CD4-positive, alpha-beta memory T cell (primary cell): ENCODE data around the gene DCP1B. TPM values are rescaled to one million over a fixed set of nuclear protein-coding genes. Genes with fewer than 3 reads are reported as not detected.

Source experiments
- CTCF ChIA-PET: fragments of 350-600 bp; sonication (Branson Sonifier 250); formaldehyde crosslinking; loops from one replicate; lab custom pipeline; 2021; ENCODE audit warnings: inconsistent platforms; ENCODE audit not compliant: partially characterized antibody; lab: Charles Lee
- POLR2A ChIA-PET: fragments of 350-600 bp; sonication (Branson Sonifier 250); formaldehyde crosslinking; loops from one replicate; lab custom pipeline; 2021; ENCODE audit not compliant: partially characterized antibody; lab: Charles Lee
- DNase-seq, 5 donors: peaks; one replicate each; pipeline versions ENCODE4 v3.0.0 to v3.0.0-alpha.2; 2020 to 2022; ENCODE audit warnings: mixed read lengths in 1 of 5
- H3K27ac ChIP-seq: one replicate; pipeline ENCODE4 v1.7.0; 2013; ENCODE audit warnings: low read depth, low read length
- H3K27me3 ChIP-seq: 2 replicates; pipeline ENCODE4 v1.7.0; 2013; ENCODE audit warnings: mild to moderate bottlenecking, low read length, moderate library complexity; ENCODE audit not compliant: insufficient read depth
- H3K36me3 ChIP-seq: 2 replicates; pipeline ENCODE4 v1.7.0; 2013; ENCODE audit warnings: mild to moderate bottlenecking, low read length, moderate library complexity; ENCODE audit not compliant: insufficient read depth
- H3K4me1 ChIP-seq: 2 replicates; pipeline ENCODE4 v1.7.0; 2013; ENCODE audit warnings: mild to moderate bottlenecking, low read length, moderate library complexity; ENCODE audit not compliant: insufficient read depth
- H3K4me3 ChIP-seq, 2 donors: one replicate each; pipeline ENCODE4 v1.7.0; 2013; ENCODE audit warnings: low read length in 2 of 2, mild to moderate bottlenecking in 1 of 2
- H3K9me3 ChIP-seq, 2 donors: one replicate each; pipeline ENCODE4 v1.7.0; 2013; ENCODE audit warnings: low read length in 2 of 2, control low read depth in 1 of 2; ENCODE audit not compliant: control insufficient read depth in 1 of 2
- H3K27ac Mint-ChIP-seq, 7 donors: one replicate each; pipeline ENCODE4 v1.8.0; 2020 to 2021; ENCODE audit warnings: mixed read lengths in 7 of 7, mild to moderate bottlenecking in 6 of 7, inconsistent platforms in 3 of 7, moderate library complexity in 3 of 7
- H3K27me3 Mint-ChIP-seq, 2 donors: one replicate each; pipeline ENCODE4 v1.8.0; 2020 to 2021; ENCODE audit warnings: mixed read lengths in 2 of 2
- H3K36me3 Mint-ChIP-seq, 2 donors: one replicate each; pipeline ENCODE4 v1.8.0; 2020 to 2021; ENCODE audit warnings: mixed read lengths in 2 of 2, inconsistent platforms in 1 of 2, mild to moderate bottlenecking in 1 of 2
- H3K4me1 Mint-ChIP-seq, 4 donors: one replicate each; pipeline ENCODE4 v1.8.0; 2020 to 2021; ENCODE audit warnings: mixed read lengths in 4 of 4, mild to moderate bottlenecking in 1 of 4
- H3K4me3 Mint-ChIP-seq, 8 donors: one replicate each; pipeline ENCODE4 v1.8.0; 2020 to 2021; ENCODE audit warnings: mixed read lengths in 8 of 8, mild to moderate bottlenecking in 7 of 8, moderate library complexity in 6 of 8, inconsistent platforms in 3 of 8
- H3K9me3 Mint-ChIP-seq, 8 donors: one replicate each; pipeline ENCODE4 v1.8.0; 2020 to 2021; ENCODE audit warnings: mixed read lengths in 8 of 8, mild to moderate bottlenecking in 5 of 8, inconsistent platforms in 3 of 8, moderate library complexity in 1 of 8
- intact Hi-C: fragments of 100-400 bp; cut with micrococcal nuclease; formaldehyde crosslinking; loops from one replicate; pipeline ENCODE4 v1.15.1; 2023
- polyA plus RNA-seq, 2 donors: library from polyadenylated mRNA; unstranded; fragments of 300-500 nt; fragmentation: Illumina TruSeq; gene quantifications; one replicate each; pipeline ENCODE4 v1.2.3, GENCODE V29; 2021
- total RNA-seq, 2 experiments: library from RNA; stranded (reverse); gene quantifications; one replicate each; pipeline ENCODE4 v1.2.3, GENCODE V29; 2021

Gene DCP1B
- total and polyA plus RNA-seq, 4 experiments from 2014 or later = 16.2 to 29.2 (median 26.2) TPM

- H3K27ac Mint-ChIP-seq = peak overlapping the region in 6 of 7 donors; percentile 15 to 83 (median 44)
- no peak overlapping the region for H3K27ac ChIP-seq
- no peaks in the 10 kb centered on the region for H3K9me3 ChIP-seq
- intact Hi-C loops = loop anchor here (5.0 kb wide), 1 partner anchor 103 kb away; no protein-coding TSS in a partner anchor
- no peak overlapping the region for H3K4me3 ChIP-seq
- no peaks in the 10 kb centered on the region for H3K36me3 ChIP-seq
- H3K36me3 Mint-ChIP-seq = no peaks in the 10 kb centered on the region
- peaks cover 24% of the 10 kb centered on the region for H3K4me1 ChIP-seq
- no peaks in the 10 kb centered on the region for H3K27me3 ChIP-seq
- H3K4me1 Mint-ChIP-seq = peaks cover 15 to 21% (median 17%) of the 10 kb centered on the region in 4 donors
- ChIA-PET POLR2A (interaction anchor here (1.0 to 1.3 kb wide), 4 partner anchors 17 to 120 kb away, joined by 3 to 4 read pairs (median 3); no protein-coding TSS in a partner anchor), CTCF (interaction anchor here (1.0 to 7.6 kb wide), 5 partner anchors 12 to 797 kb away, joined by 3 to 46 read pairs (median 4); no protein-coding TSS in a partner anchor)
- H3K9me3 Mint-ChIP-seq = peaks cover 0 to 3% (median 0%) of the 10 kb centered on the region in 8 donors
- peak; percentile 40 to 58 (median 54) for DNase-seq
- H3K4me3 Mint-ChIP-seq = peak overlapping the region in 7 of 8 donors; percentile 43 to 71 (median 65)
- H3K27me3 Mint-ChIP-seq = peaks cover 2 to 4% of the 10 kb centered on the region in 2 donors
Measured at GRCh38 chr12:1915082-1915968, 88.9 kb downstream of the DCP1B start.

- POLR2A ChIA-PET = interaction anchor here (1.3 kb wide), 1 partner anchor 18 kb away, joined by 3 read pairs; no protein-coding TSS in a partner anchor
- H3K27me3 Mint-ChIP-seq = peaks cover 2 to 4% of the 10 kb centered on the region in 2 donors
Measured at GRCh38 chr12:1914114-1914911, 89.9 kb downstream of the DCP1B start.

GRCh38 chr12:1913377-1914113 is 90.7 kb downstream of the DCP1B start:
- Histone ChIP-seq H3K36me3 (no peaks in the 10 kb centered on the region), H3K4me3 (no peak overlapping the region), H3K4me1 (peaks cover 24% of the 10 kb centered on the region), H3K27ac (no peak overlapping the region), H3K9me3 (no peaks in the 10 kb centered on the region), H3K27me3 (no peaks in the 10 kb centered on the region)
- Mint-ChIP-seq H3K36me3 (no peaks in the 10 kb centered on the region), H3K4me1 (peaks cover 16 to 22% (median 19%) of the 10 kb centered on the region in 4 donors), H3K27ac (peak overlapping the region in 2 of 7 donors; percentile 1 to 26), H3K27me3 (peaks cover 2 to 4% of the 10 kb centered on the region in 2 donors), H3K4me3 (no peak overlapping the region), H3K9me3 (peaks cover 0 to 3% (median 0%) of the 10 kb centered on the region in 8 donors)
- DNase-seq = no peak
- intact Hi-C loops = no loop called here
- POLR2A ChIA-PET = no interaction called here
- CTCF ChIA-PET = interaction anchor here (7.6 kb wide), 1 partner anchor 27 kb away, joined by 46 read pairs; no protein-coding TSS in a partner anchor

More at GRCh38 chr12:1914114-1914911, 89.9 kb downstream of the DCP1B start:
- CTCF ChIA-PET = interaction anchor here (1.2 to 7.6 kb wide), 2 partner anchors 26 to 796 kb away, joined by 4 to 46 read pairs; no protein-coding TSS in a partner anchor
- H3K27ac ChIP-seq = no peak overlapping the region
- peaks cover 24% of the 10 kb centered on the region for H3K4me1 ChIP-seq
- no peaks in the 10 kb centered on the region for H3K9me3 ChIP-seq
- H3K27ac Mint-ChIP-seq = peak overlapping the region in 1 of 7 donors; percentile 1
- H3K4me3 ChIP-seq = no peak overlapping the region
- H3K9me3 Mint-ChIP-seq = peaks cover 0 to 3% (median 0%) of the 10 kb centered on the region in 8 donors
- H3K36me3 ChIP-seq = no peaks in the 10 kb centered on the region
- H3K27me3 ChIP-seq = no peaks in the 10 kb centered on the region
- intact Hi-C loops = no loop called here
- H3K36me3 Mint-ChIP-seq = no peaks in the 10 kb centered on the region
- no peak for DNase-seq
- H3K4me1 Mint-ChIP-seq = peaks cover 15 to 21% (median 17%) of the 10 kb centered on the region in 4 donors
- H3K4me3 Mint-ChIP-seq = no peak overlapping the region

- peaks cover 24% of the 10 kb centered on the region for H3K4me1 ChIP-seq
- H3K27me3 ChIP-seq = no peaks in the 10 kb centered on the region
- intact Hi-C loops = no loop called here
- H3K36me3 ChIP-seq = no peaks in the 10 kb centered on the region
- H3K4me3 ChIP-seq = no peak overlapping the region
- POLR2A ChIA-PET = no interaction called here
- H3K27ac Mint-ChIP-seq = peak overlapping the region in 1 of 7 donors; percentile 26
- H3K27me3 Mint-ChIP-seq = peaks cover 2 to 6% of the 10 kb centered on the region in 2 donors
- H3K4me1 Mint-ChIP-seq = peaks cover 18 to 26% (median 22%) of the 10 kb centered on the region in 4 donors
- H3K9me3 Mint-ChIP-seq = peaks cover 0 to 3% (median 0%) of the 10 kb centered on the region in 8 donors
- no peaks in the 10 kb centered on the region for H3K9me3 ChIP-seq
- CTCF ChIA-PET = interaction anchor here (7.6 kb wide), 1 partner anchor 28 kb away, joined by 46 read pairs; no protein-coding TSS in a partner anchor
- DNase-seq = no peak
- no peaks in the 10 kb centered on the region for H3K36me3 Mint-ChIP-seq
- H3K4me3 Mint-ChIP-seq = no peak overlapping the region
- H3K27ac ChIP-seq = no peak overlapping the region
Measured at GRCh38 chr12:1912580-1913376, 91.5 kb downstream of the DCP1B start.

GRCh38 chr12:1911598-1912575 is 92.4 kb downstream of the DCP1B start:
- Histone ChIP-seq H3K27me3 (no peaks in the 10 kb centered on the region), H3K4me3 (no peak overlapping the region), H3K4me1 (peaks cover 18% of the 10 kb centered on the region), H3K9me3 (no peaks in the 10 kb centered on the region), H3K27ac (no peak overlapping the region), H3K36me3 (no peaks in the 10 kb centered on the region)
- Mint-ChIP-seq H3K4me1 (peaks cover 19 to 31% (median 23%) of the 10 kb centered on the region in 4 donors), H3K27ac (peak overlapping the region in 1 of 7 donors; percentile 37), H3K4me3 (no peak overlapping the region), H3K27me3 (peaks cover 2 to 7% of the 10 kb centered on the region in 2 donors), H3K9me3 (peaks cover 0 to 11% (median 2%) of the 10 kb centered on the region in 8 donors), H3K36me3 (no peaks in the 10 kb centered on the region)
- intact Hi-C loops = no loop called here
- ChIA-PET POLR2A (no interaction called here), CTCF (no interaction called here)
- no peak for DNase-seq
